Mesangial cell (primary cell): Measurements from ENCODE around the gene HINFP. TPM values are rescaled to one million over a fixed set of nuclear protein-coding genes. Genes with fewer than 3 reads are reported as not detected.

ENCODE experiments used
- total RNA-seq: library from RNA; depleted of rRNA; stranded (reverse); fragments of >200 nt; gene quantifications from 2 replicates; pipeline ENCODE4 v1.2.3, GENCODE V29; 2015

Gene HINFP
- 10.9 and 32.2 TPM in 2 replicates for total RNA-seq

GRCh38 chr11:119121008-119121810 lies at the start of gene HINFP:
HINFP (plus strand) TSS chr11:119121580; CDS start chr11:119126945, 5,365 bp downstream.

DNA sequence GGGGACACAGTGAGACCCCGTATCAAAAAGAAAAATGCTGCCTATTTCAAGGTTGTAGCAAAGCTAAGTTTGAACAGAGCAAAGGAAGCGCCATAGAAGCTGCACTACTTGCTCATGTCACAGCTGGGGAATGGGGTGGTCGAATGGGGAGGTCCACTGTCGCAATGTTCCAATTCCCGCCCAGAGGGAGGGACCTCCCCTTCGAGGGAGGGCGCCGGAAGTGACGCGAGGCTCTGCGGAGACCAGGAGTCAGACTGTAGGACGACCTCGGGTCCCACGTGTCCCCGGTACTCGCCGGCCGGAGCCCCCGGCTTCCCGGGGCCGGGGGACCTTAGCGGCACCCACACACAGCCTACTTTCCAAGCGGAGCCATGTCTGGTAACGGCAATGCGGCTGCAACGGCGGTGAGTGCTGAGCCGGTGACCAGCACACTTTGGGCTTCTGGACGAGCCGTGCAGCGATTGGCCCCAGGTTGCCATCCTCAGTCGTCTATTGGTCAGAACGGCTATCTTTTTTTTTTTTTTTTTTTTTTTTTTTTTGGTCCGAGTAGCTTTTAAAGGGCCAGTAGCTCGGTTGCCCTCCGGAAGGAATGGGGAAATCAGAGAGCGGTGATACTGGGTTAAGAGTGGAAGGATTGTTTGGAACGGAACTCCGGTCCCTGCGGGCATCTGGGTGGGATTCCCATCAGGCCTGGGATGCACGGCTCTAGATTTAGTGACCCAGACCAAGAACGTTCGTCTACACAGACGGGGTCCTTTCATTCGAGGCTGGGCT lies 36.5 kb upstream of the HINFP start, which contains the start of gene HMBS:
Gene HMBS, plus strand, starts transcription at position 219 of the 774 bp plus-strand sequence. Its CDS starts 153 bp downstream, at position 372.

GRCh38 chr11:119101759-119102423 lies 19.5 kb upstream of the HINFP start, which contains the start of gene DPAGT1:
DPAGT1 (minus strand) TSS chr11:119101853; CDS start chr11:119101655, 198 bp downstream.

DNA sequence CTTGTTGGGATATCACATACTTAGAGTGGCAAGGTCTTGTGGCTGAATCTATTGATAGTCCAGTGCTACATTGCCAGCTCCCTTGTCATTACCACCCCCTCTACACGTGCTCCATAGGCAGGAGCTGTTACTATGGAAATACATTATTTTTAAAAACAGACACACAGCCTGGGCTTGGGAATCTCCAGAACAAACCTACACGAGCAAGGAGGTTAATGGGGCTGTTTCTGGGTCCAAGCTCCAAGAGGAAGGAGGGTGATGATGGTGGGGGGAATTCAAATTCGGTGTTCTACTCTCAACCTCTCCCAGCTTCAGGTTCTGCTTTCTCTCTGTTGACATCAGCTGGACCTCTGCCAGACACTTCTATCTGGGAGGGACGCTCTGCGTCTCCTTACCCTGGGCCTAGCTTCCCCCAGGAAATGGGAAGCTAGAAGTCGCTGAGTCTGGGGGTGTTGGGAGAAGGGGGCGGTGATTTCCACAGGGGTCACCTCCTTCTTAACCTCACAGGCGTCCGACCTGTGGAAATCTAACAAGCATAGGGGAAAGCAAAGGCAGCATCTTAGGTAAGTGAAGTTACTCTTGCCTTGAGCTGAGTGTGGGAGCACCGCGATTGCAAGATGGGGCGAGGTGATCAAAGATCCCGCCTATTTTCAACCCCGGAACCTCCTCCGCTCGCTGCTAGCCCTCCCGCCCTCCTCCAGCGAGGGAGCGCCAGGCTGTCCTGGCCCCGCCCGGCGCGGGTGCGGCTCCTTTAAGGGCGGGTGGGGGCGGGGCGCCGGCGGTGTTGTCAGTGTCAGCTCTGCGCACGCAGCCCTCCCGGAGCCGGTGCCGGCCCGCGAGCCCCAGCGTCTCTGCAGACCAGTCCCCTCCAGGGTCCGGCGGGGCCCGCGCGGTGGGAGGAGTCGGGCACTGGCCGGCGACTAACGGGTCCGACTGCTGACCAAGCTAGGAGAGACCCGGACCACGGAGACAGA lies 14.5 kb upstream of the HINFP start, which contains the start of gene C2CD2L:
Gene C2CD2L, plus strand, starts transcription at position 781 of the 974 bp plus-strand sequence. CDS start 398 bp downstream, outside the sequence.

DNA sequence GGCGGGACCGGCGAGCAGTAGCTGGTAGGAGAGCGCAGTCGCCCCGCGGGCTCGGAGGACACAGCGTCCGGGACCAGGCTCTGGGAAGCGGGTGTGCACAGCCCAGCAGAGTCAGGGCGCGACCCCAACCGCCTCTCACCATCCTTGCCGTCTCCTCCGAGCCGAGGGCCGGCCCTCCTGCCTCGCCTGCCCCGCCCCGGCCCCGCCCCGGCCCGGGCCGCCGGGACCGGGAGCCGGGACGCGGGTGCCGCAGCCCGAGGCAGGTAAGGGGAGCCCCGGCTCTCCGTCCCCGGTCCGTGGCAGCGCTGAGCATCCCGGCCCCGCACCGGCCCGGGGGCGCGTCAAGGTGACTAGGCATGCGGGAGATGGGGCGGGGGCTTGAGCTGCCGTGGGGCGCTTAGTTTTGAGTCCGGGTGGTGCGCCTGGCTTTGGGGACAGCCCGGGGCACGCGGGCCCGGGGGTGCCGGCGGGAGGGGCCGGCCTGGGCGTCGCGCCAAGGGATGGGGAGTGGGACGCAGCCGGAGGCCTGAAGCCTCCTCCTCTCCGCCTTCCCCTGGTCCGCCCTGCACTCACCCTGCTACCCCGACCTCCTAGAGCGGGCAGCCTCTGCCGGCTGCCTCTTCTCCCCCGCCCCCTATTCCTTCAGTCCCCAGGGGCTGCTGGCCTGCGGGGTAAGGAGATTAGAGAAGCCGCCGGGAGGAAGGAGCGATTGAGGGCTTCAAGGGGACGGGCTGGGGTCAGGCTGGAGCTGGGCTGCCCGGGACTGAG lies 27.8 kb downstream of the HINFP start, which contains the start of gene ABCG4:
Gene ABCG4, plus strand, starts transcription at position 35 of the 768 bp plus-strand sequence. CDS start 914 bp downstream, outside the sequence.

GRCh38 chr11:119168471-119169281 lies 47.3 kb downstream of the HINFP start, which contains the start of gene NLRX1:
NLRX1 (plus strand) TSS chr11:119168725; CDS start chr11:119171404, 2,679 bp downstream.

Other genes starting within 250 kb of the HINFP start
- gene CXCR5, start 237.7 kb upstream of the HINFP start, total RNA-seq, result not detected in 2 replicates
- gene BCL9L, start 195.7 kb upstream of the HINFP start, total RNA-seq, result 30.3 and 58.2 TPM in 2 replicates
- gene UPK2, start 165.3 kb upstream of the HINFP start, total RNA-seq, result not detected in 2 replicates
- not detected in 2 replicates for gene FOXR1, start 149.8 kb upstream of the HINFP start, total RNA-seq
- 7.2 and 12.5 TPM in 2 replicates for gene CENATAC, start 123.4 kb upstream of the HINFP start, total RNA-seq
- gene RPS25, start 103.2 kb upstream of the HINFP start, total RNA-seq, result 1,334 and 1,525 TPM in 2 replicates
- gene TRAPPC4, start 102.8 kb upstream of the HINFP start, total RNA-seq, result 75.0 and 110 TPM in 2 replicates
- gene SLC37A4, start 90.7 kb upstream of the HINFP start, total RNA-seq, result 50.4 and 68.5 TPM in 2 replicates
- 86.6 and 187 TPM in 2 replicates for gene HYOU1, start 64.4 kb upstream of the HINFP start, total RNA-seq
- 24.4 and 43.9 TPM in 2 replicates for gene VPS11, start 53.8 kb upstream of the HINFP start, total RNA-seq
- 38.8 and 62.1 TPM in 2 replicates for gene HMBS, start 36.7 kb upstream of the HINFP start, total RNA-seq
- gene DPAGT1, start 19.7 kb upstream of the HINFP start, total RNA-seq, result 31.8 and 41.1 TPM in 2 replicates
- gene C2CD2L, start 14.2 kb upstream of the HINFP start, total RNA-seq, result 5.8 and 8.6 TPM in 2 replicates
- gene ABCG4, start 27.5 kb downstream of the HINFP start, total RNA-seq, result 0.49 and 1.1 TPM in 2 replicates
- 19.1 and 25.4 TPM in 2 replicates for gene NLRX1, start 47.1 kb downstream of the HINFP start, total RNA-seq
- gene NHERF4, start 63.9 kb downstream of the HINFP start, total RNA-seq, result 0.25 TPM in 1 of 2 replicates, not detected in the other
- 11.9 and 14.0 TPM in 2 replicates for gene CBL, start 84.8 kb downstream of the HINFP start, total RNA-seq
- 304 and 613 TPM in 2 replicates for gene MCAM, start 195.6 kb downstream of the HINFP start, total RNA-seq
- gene RNF26, start 212.9 kb downstream of the HINFP start, total RNA-seq, result 21.7 and 39.4 TPM in 2 replicates
- gene C1QTNF5, start 219.3 kb downstream of the HINFP start, total RNA-seq, result 1.6 and 8.5 TPM in 2 replicates
- gene MFRP, start 225.1 kb downstream of the HINFP start, total RNA-seq, result not detected in 2 replicates